ENCODE results near the gene LRMDA. TPM values are rescaled to one million over a fixed set of nuclear protein-coding genes. Genes with fewer than 3 reads are reported as not detected.

Gene LRMDA
- total RNA-seq, 2 experiments from 2014 or later = not detected

- H3K4me3 Mint-ChIP-seq = no peak overlapping the region
- no peaks in the 10 kb centered on the region for H3K36me3 Mint-ChIP-seq (ENCODE audit: low read depth)
- H3K27ac Mint-ChIP-seq = no peak overlapping the region
- no peak for DNase-seq
- H3K36me3 ChIP-seq (ENCODE audit: insufficient read depth, low read length) = no peaks in the 10 kb centered on the region
- H3K27me3 Mint-ChIP-seq = peaks cover 17% of the 10 kb centered on the region
- CTCF ChIA-PET = no interaction called here
- no peak for TF ChIP-seq CTCF (IDR thresholded peaks at IDR 0.05)
- H3K9me3 Mint-ChIP-seq = no peaks in the 10 kb centered on the region
- no peak overlapping the region for H3K27ac ChIP-seq (ENCODE audit: low read depth in 1 of 2, low read length in 2 of 2)
- intact Hi-C loops (cut with DNase I, micrococcal nuclease) = loop anchor here in 1 of 2 experiments (5.0 kb wide), 1 partner anchor 912 kb away; no protein-coding TSS in a partner anchor
- H3K9me3 ChIP-seq (ENCODE audit: control insufficient read depth in 1 of 2, insufficient read depth in 1 of 2, low read length in 2 of 2) = no peaks in the 10 kb centered on the region
- POLR2A ChIA-PET = no interaction called here
- H3K4me3 ChIP-seq (ENCODE audit: low read length) = no peak overlapping the region
- H3K27me3 ChIP-seq (ENCODE audit: control insufficient read depth in 1 of 2, insufficient read depth in 2 of 2, low read length in 2 of 2) = no peaks in the 10 kb centered on the region
- H3K4me1 Mint-ChIP-seq (ENCODE audit: low read depth) = no peaks in the 10 kb centered on the region
- H3K4me1 ChIP-seq (ENCODE audit: insufficient read depth, low read length) = no peaks in the 10 kb centered on the region
- no peak for ATAC-seq (ENCODE audit: poor library complexity)
Measured at GRCh38 chr10:76309070-76309469, 877.6 kb downstream of the LRMDA start.

- ChIA-PET POLR2A (no interaction called here), CTCF (no interaction called here)
- Histone ChIP-seq H3K36me3 (ENCODE audit: insufficient read depth, low read length) (no peaks in the 10 kb centered on the region), H3K27ac (ENCODE audit: low read depth in 1 of 2, low read length in 2 of 2) (no peak overlapping the region), H3K4me3 (ENCODE audit: low read length) (no peak overlapping the region), H3K9me3 (ENCODE audit: control insufficient read depth in 1 of 2, insufficient read depth in 1 of 2, low read length in 2 of 2) (peaks cover 0 to 1% of the 10 kb centered on the region in 2 experiments), H3K27me3 (ENCODE audit: control insufficient read depth in 1 of 2, insufficient read depth in 2 of 2, low read length in 2 of 2) (no peaks in the 10 kb centered on the region), H3K4me1 (ENCODE audit: insufficient read depth, low read length) (no peaks in the 10 kb centered on the region)
- H3K27me3 Mint-ChIP-seq = peaks cover 8% of the 10 kb centered on the region
- TF ChIP-seq CTCF (IDR thresholded peaks at IDR 0.05) = no peak
- no peaks in the 10 kb centered on the region for H3K4me1 Mint-ChIP-seq (ENCODE audit: low read depth)
- DNase-seq (no peak), ATAC-seq (ENCODE audit: poor library complexity) (no peak)
- H3K36me3 Mint-ChIP-seq (ENCODE audit: low read depth) = no peaks in the 10 kb centered on the region
- no peak overlapping the region for H3K4me3 Mint-ChIP-seq
- intact Hi-C loops (cut with DNase I, micrococcal nuclease) = loop anchor here in 1 of 2 experiments (5.0 kb wide), 1 partner anchor 913 kb away; no protein-coding TSS in a partner anchor
- H3K9me3 Mint-ChIP-seq = no peaks in the 10 kb centered on the region
- H3K27ac Mint-ChIP-seq = no peak overlapping the region
Measured at GRCh38 chr10:76309741-76310587, 878.5 kb downstream of the LRMDA start.

GRCh38 chr10:76310588-76311080, 879.2 kb downstream of the LRMDA start:
- H3K36me3 Mint-ChIP-seq (ENCODE audit: low read depth) = no peaks in the 10 kb centered on the region
- Histone ChIP-seq H3K4me3 (ENCODE audit: low read length) (no peak overlapping the region), H3K4me1 (ENCODE audit: insufficient read depth, low read length) (no peaks in the 10 kb centered on the region), H3K36me3 (ENCODE audit: insufficient read depth, low read length) (no peaks in the 10 kb centered on the region), H3K9me3 (ENCODE audit: control insufficient read depth in 1 of 2, insufficient read depth in 1 of 2, low read length in 2 of 2) (peaks cover 0 to 8% of the 10 kb centered on the region in 2 experiments), H3K27ac (ENCODE audit: low read depth in 1 of 2, low read length in 2 of 2) (no peak overlapping the region), H3K27me3 (ENCODE audit: control insufficient read depth in 1 of 2, insufficient read depth in 2 of 2, low read length in 2 of 2) (no peaks in the 10 kb centered on the region)
- ATAC-seq (ENCODE audit: poor library complexity) (no peak), DNase-seq (no peak)
- intact Hi-C loops (cut with DNase I, micrococcal nuclease) = no loop called here
- H3K9me3 Mint-ChIP-seq = no peaks in the 10 kb centered on the region
- H3K4me1 Mint-ChIP-seq (ENCODE audit: low read depth) = no peaks in the 10 kb centered on the region
- no peak for TF ChIP-seq CTCF (IDR thresholded peaks at IDR 0.05)
- H3K27me3 Mint-ChIP-seq = peaks cover 6% of the 10 kb centered on the region
- CTCF ChIA-PET = no interaction called here
- no peak overlapping the region for H3K27ac Mint-ChIP-seq
- H3K4me3 Mint-ChIP-seq = no peak overlapping the region
- POLR2A ChIA-PET = no interaction called here
